Measurements from ENCODE around the gene SREBF2.
A peak's percentile ranks its signal among the peaks of the same experiment; 100 is the strongest.

The SREBF2 gene

GRCh38 chr22:41909310-41910049, 76.6 kb downstream of the SREBF2 start:
- DNase-seq: no peak

- peak; percentile 43 for DNase-seq
Observed at GRCh38 chr22:41910050-41911000, 77.4 kb downstream of the SREBF2 start.

GRCh38 chr22:41911001-41911611, 78.2 kb downstream of the SREBF2 start:
- no peak for DNase-seq

GRCh38 chr22:41912338-41913039, 79.6 kb downstream of the SREBF2 start:
- DNase-seq: no peak

- no peak for DNase-seq
Observed at GRCh38 chr22:41913040-41913719, 80.3 kb downstream of the SREBF2 start.

- no peak for DNase-seq
Observed at GRCh38 chr22:41913842-41914534, 81.1 kb downstream of the SREBF2 start.

- no peak for DNase-seq
Observed at GRCh38 chr22:41914611-41915034, 81.7 kb downstream of the SREBF2 start.

- peak; percentile 64 for DNase-seq
Observed at GRCh38 chr22:41915035-41915785, 82.3 kb downstream of the SREBF2 start, which contains the start of gene SHISA8. Gene SHISA8, minus strand, starts transcription at chr22:41915074. Its CDS starts 407 bp downstream, at chr22:41914667.

- DNase-seq: no peak
Observed at GRCh38 chr22:41915786-41916493, 83.0 kb downstream of the SREBF2 start.

- no peak for DNase-seq
Observed at GRCh38 chr22:41916745-41917358, 83.9 kb downstream of the SREBF2 start.

- no peak for DNase-seq
Observed at GRCh38 chr22:41917375-41917902, 84.5 kb downstream of the SREBF2 start.

- DNase-seq: no peak
Observed at GRCh38 chr22:41917903-41918791, 85.2 kb downstream of the SREBF2 start.

GRCh38 chr22:41919357-41920224, 86.7 kb downstream of the SREBF2 start:
- peak; percentile 38 for DNase-seq

GRCh38 chr22:41920271-41920976, 87.5 kb downstream of the SREBF2 start:
- DNase-seq: no peak

GRCh38 chr22:41922328-41922727, 89.4 kb downstream of the SREBF2 start:
- no peak for DNase-seq

GRCh38 chr22:41922940-41923594, 90.2 kb downstream of the SREBF2 start:
- no peak for DNase-seq

Data from activated CD4-positive, alpha-beta T cell treated with anti-CD3 and anti-CD28 coated beads, Interleukin-2, amount 50 U/mL, for 1 hour (primary cell).